VCaP (cell line): ENCODE measurements around the gene TP53TG3C.
"Not testable (repeated sequence)": the region's sequence is repeated elsewhere in the genome, so short reads cannot be mapped to it uniquely, and the experiment has no call there.

Experiments
- H3K27ac ChIP-seq: fragments of 450-650 bp; 2 replicates; pipeline ENCODE4 v1.5.1; 2017

Gene TP53TG3C

GRCh38 chr16:33193926-33194325, at the start of gene TP53TG3C:
Gene TP53TG3C, plus strand, starts transcription at chr16:33194226. Its CDS starts 68 bp downstream, at chr16:33194294.
- H3K27ac ChIP-seq, result not testable (repeated sequence)
